Activated T-cell treated with anti-CD3 and anti-CD28 coated beads for 4 hours (primary cell): ENCODE measurements around the gene BTBD2.

Experiments
- DNase-seq: peaks from one replicate; pipeline ENCODE4 v3.0.0-alpha.2; 2020

Gene BTBD2

DNA sequence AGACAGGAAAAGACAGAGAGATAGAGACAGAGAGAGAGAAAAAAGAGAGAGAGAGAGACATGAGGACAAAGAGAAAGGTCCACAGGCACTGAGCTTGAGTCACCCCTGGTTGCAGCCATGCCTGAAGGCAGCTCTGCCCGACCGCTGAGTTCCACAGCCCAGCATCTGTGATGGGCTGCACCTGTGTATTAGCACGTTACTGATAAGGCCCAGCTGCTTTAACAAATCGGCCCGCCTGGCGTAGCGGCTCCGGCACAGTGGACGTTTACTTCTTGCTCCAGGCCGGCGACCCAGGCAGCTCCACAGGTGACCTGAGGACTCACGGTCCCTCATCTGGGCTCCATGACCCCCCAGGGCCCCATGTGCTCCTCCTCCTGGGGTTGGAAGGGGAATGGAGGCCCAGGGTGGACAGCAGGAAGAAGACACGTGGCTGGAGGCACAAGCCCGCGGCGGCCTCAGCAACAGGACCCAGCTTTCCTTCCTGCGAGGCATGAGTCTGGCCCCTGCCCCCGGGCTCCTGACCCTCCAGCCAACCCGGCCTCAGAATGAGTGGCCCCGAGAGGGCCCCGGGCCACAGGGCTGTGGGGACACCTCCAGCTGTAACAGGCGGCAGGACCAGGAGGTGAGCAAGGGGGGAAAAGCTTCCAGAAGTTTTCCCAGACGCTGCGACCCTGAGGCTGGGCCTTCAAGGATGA lies 78.5 kb downstream of the BTBD2 start:
- DNase-seq: no peak

DNA sequence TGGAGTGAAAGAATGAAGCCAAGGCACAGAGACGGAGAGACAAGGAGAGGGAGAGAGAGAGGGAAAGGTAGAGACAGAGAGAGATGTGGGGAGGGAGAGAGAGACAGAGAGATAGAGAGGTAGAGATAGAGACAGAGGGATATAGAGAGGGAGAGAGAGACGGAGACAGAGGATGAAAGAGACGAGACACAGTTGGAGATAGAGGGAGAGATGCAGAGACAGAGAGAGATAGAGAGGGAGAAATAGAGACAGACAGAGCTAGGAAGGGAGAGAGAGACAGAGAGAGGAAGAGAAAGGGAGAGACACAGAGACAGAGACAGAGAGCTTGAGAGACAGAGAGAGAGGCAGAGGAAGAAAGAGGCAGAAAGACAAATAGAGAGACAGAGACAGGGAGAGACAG lies 79.1 kb downstream of the BTBD2 start:
- DNase-seq: no peak

DNA sequence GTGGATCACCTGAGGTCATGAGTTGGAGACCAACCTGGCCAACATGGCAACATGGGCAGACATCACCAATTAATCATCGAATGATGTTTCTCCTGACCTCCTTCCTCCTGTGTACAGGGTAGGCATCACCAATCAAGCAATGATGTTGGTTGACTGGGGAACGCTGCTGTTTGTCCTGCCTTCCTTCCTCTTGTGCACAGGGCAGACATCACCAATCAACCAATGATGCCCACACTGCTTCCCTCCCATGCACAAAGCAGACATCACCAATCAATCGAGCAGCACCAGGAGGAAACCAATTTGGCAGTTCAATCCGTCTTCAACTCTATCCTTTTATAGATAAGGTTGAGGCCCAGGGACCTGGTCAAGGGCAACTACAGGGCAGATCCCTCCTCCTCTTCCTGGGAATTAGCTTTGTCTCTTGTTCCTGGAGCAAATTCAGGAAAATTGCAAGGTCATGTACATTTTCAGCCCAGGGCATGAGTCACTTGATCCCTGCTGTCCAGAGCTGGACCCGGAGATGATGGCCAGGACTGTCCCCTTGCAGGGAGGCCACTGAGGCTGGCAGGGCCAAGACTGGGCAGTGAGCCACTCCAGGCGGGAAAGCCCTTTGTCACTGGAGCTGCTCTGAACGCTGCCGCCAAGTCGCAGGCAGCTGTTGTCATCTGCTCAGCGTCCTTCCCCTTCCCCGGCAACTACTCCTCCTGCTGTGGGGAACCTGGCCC lies 79.9 kb downstream of the BTBD2 start:
- no peak for DNase-seq
